Stimulated activated CD4-positive, alpha-beta T cell treated with anti-CD3 and anti-CD28 coated beads, Interleukin-12 subunit alpha, Interleukin-12 subunit beta, amount 100 ng/mL, for 24 hours (primary cell): ENCODE measurements around the gene FOSL1.

Experiments
- DNase-seq, 2 experiments: peaks; one replicate each; pipeline ENCODE4 v3.0.0-alpha.2; 2020; ENCODE audit warnings: low read depth in 2 of 2

Gene FOSL1

GRCh38 chr11:65882120-65883057 lies 17.8 kb downstream of the FOSL1 start:
- DNase-seq = no peak

GRCh38 chr11:65880844-65881421 lies 19.3 kb downstream of the FOSL1 start:
- no peak for DNase-seq

GRCh38 chr11:65880027-65880426 lies 20.2 kb downstream of the FOSL1 start:
- DNase-seq = no peak

GRCh38 chr11:65879617-65880016 lies 20.6 kb downstream of the FOSL1 start, which contains the start of gene CTSW:
Gene CTSW, plus strand, starts transcription at chr11:65879837. Its CDS starts 18 bp downstream, at chr11:65879855.
- no peak for DNase-seq

- DNase-seq = peak; percentile 92 to 94
Measured at GRCh38 chr11:65873318-65874156, 26.7 kb downstream of the FOSL1 start.

- DNase-seq = no peak
Measured at GRCh38 chr11:65872586-65873317, 27.4 kb downstream of the FOSL1 start, which contains the start of gene EFEMP2. Gene EFEMP2, minus strand, starts transcription at chr11:65872800. Its CDS starts 446 bp downstream, at chr11:65872354.

GRCh38 chr11:65871811-65872548 lies 28.2 kb downstream of the FOSL1 start:
- DNase-seq = no peak

GRCh38 chr11:65870706-65871681 lies 29.2 kb downstream of the FOSL1 start:
- no peak for DNase-seq

GRCh38 chr11:65870307-65870658 lies 29.9 kb downstream of the FOSL1 start:
- DNase-seq = no peak

- no peak for DNase-seq
Measured at GRCh38 chr11:65869643-65870306, 30.4 kb downstream of the FOSL1 start.

- DNase-seq = no peak
Measured at GRCh38 chr11:65868907-65869306, 31.3 kb downstream of the FOSL1 start.

GRCh38 chr11:65868076-65868667 lies 32.0 kb downstream of the FOSL1 start:
- no peak for DNase-seq

- no peak for DNase-seq
Measured at GRCh38 chr11:65867284-65868071, 32.7 kb downstream of the FOSL1 start.

GRCh38 chr11:65866509-65867283 lies 33.5 kb downstream of the FOSL1 start:
- DNase-seq = no peak

- no peak for DNase-seq
Measured at GRCh38 chr11:65865550-65866172, 34.5 kb downstream of the FOSL1 start.

- no peak for DNase-seq
Measured at GRCh38 chr11:65864706-65865471, 35.3 kb downstream of the FOSL1 start.
